AG04449 (cell line): ENCODE measurements around the gene TRIM34.
A peak's percentile ranks its signal among the peaks of the same experiment; 100 is the strongest.
"Not testable (repeated sequence)": the region's sequence is repeated elsewhere in the genome, so short reads cannot be mapped to it uniquely, and the experiment has no call there.

ENCODE experiments used
- CTCF ChIA-PET: fragments of 350-600 bp; formaldehyde crosslinking; extraction: SDS; loops from one replicate; lab custom pipeline; 2021; ENCODE audit warnings: antibody characterized with exemption; lab: Yijun Ruan, JAX
- POLR2A ChIA-PET: fragments of 400-600, 350-600 bp; formaldehyde crosslinking; extraction: SDS; loops from one replicate; lab custom pipeline; 2020; ENCODE audit warnings: antibody characterized with exemption, inconsistent platforms; lab: Yijun Ruan, JAX
- DNase-seq: peaks from one replicate; pipeline ENCODE4 v3.0.0-alpha.2; 2010; ENCODE audit warnings: low read depth, low spot score
- H3K4me3 ChIP-seq: 2 replicates; pipeline ENCODE4 v1.5.1; 2011; ENCODE audit warnings: low read depth, mild to moderate bottlenecking, control low read depth, low read length
- CTCF ChIP-seq: IDR thresholded peaks from one replicate; pipeline ENCODE4 v1.5.1; 2011; ENCODE audit warnings: mild to moderate bottlenecking, moderate library complexity, low read length, control low read depth, inconsistent platforms; ENCODE audit not compliant: insufficient read depth; ENCODE audit errors: missing control alignments

TRIM34 gene

GRCh38 chr11:5600374-5600851, 24.4 kb upstream of the TRIM34 start:
- TF ChIP-seq CTCF, result peak; percentile 86
- H3K4me3 ChIP-seq, result no peak overlapping the region
- no peak for DNase-seq
- CTCF ChIA-PET, result interaction anchor here (0.8 to 5.3 kb wide), 11 partner anchors 8 to 291 kb away, joined by 3 to 29 read pairs (median 4); no protein-coding TSS in a partner anchor
- POLR2A ChIA-PET, result no interaction called here

- POLR2A ChIA-PET, DNase-seq, H3K4me3 ChIP-seq: not testable (repeated sequence)
- CTCF ChIA-PET, result interaction anchor here (1.1 to 5.3 kb wide), 5 partner anchors 11 to 715 kb away, joined by 3 to 29 read pairs (median 5); partner anchors contain the start of gene TRIM5
Measured at GRCh38 chr11:5602791-5603190, 22.0 kb upstream of the TRIM34 start.

GRCh38 chr11:5603326-5603725, 21.5 kb upstream of the TRIM34 start:
- POLR2A ChIA-PET, result no interaction called here
- TF ChIP-seq CTCF, result no peak
- no peak for DNase-seq
- H3K4me3 ChIP-seq, result no peak overlapping the region
- CTCF ChIA-PET, result interaction anchor here (0.7 to 5.3 kb wide), 5 partner anchors 8 to 715 kb away, joined by 3 to 29 read pairs (median 3); no protein-coding TSS in a partner anchor

- no peak overlapping the region for H3K4me3 ChIP-seq
- no peak for TF ChIP-seq CTCF
- POLR2A ChIA-PET, result interaction anchor here (2.4 kb wide), 1 partner anchor 16 kb away, joined by 8 read pairs; no protein-coding TSS in a partner anchor
- no peak for DNase-seq
- CTCF ChIA-PET, result interaction anchor here (0.7 to 1.6 kb wide), 3 partner anchors 13 to 129 kb away, joined by 3 to 6 read pairs (median 4); partner anchors contain the start of gene TRIM5
Measured at GRCh38 chr11:5604896-5605295, 19.9 kb upstream of the TRIM34 start.

GRCh38 chr11:5605849-5606248, 19.0 kb upstream of the TRIM34 start:
- ChIA-PET POLR2A (interaction anchor here (0.7 to 2.4 kb wide), 3 partner anchors 10 to 76 kb away, joined by 3 to 8 read pairs (median 3); partner anchors contain the start of gene TRIM6), CTCF (interaction anchor here (0.7 to 2.1 kb wide), 5 partner anchors 13 to 201 kb away, joined by 3 to 6 read pairs (median 4); partner anchors contain the start of gene TRIM5)
- DNase-seq, result peak; percentile 63

GRCh38 chr11:5608808-5609207, 16.0 kb upstream of the TRIM34 start:
- no peak for TF ChIP-seq CTCF
- CTCF ChIA-PET, result interaction anchor here (1.0 kb wide), 1 partner anchor 9 kb away, joined by 3 read pairs; no protein-coding TSS in a partner anchor
- POLR2A ChIA-PET, result no interaction called here
- no peak overlapping the region for H3K4me3 ChIP-seq
- no peak for DNase-seq

More at GRCh38 chr11:5605849-5606248, 19.0 kb upstream of the TRIM34 start:
- no peak overlapping the region for H3K4me3 ChIP-seq
- peak; percentile 8 for TF ChIP-seq CTCF
